T-helper 1 cell treated with Interleukin-12 subunit alpha and Interleukin-12 subunit beta and Interleukin-4 antibody, amounts not matched to agents 30 μg/mL and 1 μg/mL, for 36 hours (primary cell): Measurements from ENCODE around the gene SCAPER.
"Not testable (repeated sequence)": the region's sequence is repeated elsewhere in the genome, so short reads cannot be mapped to it uniquely, and the experiment has no call there.

Experiments
- H3K27ac Mint-ChIP-seq: one replicate; pipeline ENCODE4 v1.8.0; 2021; ENCODE audit warnings: mild to moderate bottlenecking, mixed read lengths
- H3K27me3 Mint-ChIP-seq: one replicate; pipeline ENCODE4 v1.8.0; 2021; ENCODE audit warnings: low read depth, mixed read lengths
- H3K36me3 Mint-ChIP-seq: one replicate; pipeline ENCODE4 v1.8.0; 2021; ENCODE audit warnings: low read depth, mixed read lengths
- H3K4me1 Mint-ChIP-seq: one replicate; pipeline ENCODE4 v1.8.0; 2021; ENCODE audit warnings: low read depth, mixed read lengths
- H3K4me3 Mint-ChIP-seq: one replicate; pipeline ENCODE4 v1.8.0; 2021; ENCODE audit warnings: mild to moderate bottlenecking, moderate library complexity, mixed read lengths
- H3K9me3 Mint-ChIP-seq: one replicate; pipeline ENCODE4 v1.8.0; 2021; ENCODE audit warnings: mixed read lengths

The SCAPER gene

GRCh38 chr15:76892836-76893235 lies 12.3 kb downstream of the SCAPER start:
- H3K36me3 Mint-ChIP-seq, result peaks cover 47% of the 10 kb centered on the region
- not testable (repeated sequence) for H3K4me1 Mint-ChIP-seq, H3K27me3 Mint-ChIP-seq

GRCh38 chr15:76887280-76888141 lies 17.6 kb downstream of the SCAPER start:
- not testable (repeated sequence) for H3K4me1 Mint-ChIP-seq, H3K27me3 Mint-ChIP-seq, H3K9me3 Mint-ChIP-seq, H3K4me3 Mint-ChIP-seq, H3K27ac Mint-ChIP-seq
- H3K36me3 Mint-ChIP-seq, result peaks cover 30% of the 10 kb centered on the region

More at GRCh38 chr15:76892836-76893235, 12.3 kb downstream of the SCAPER start:
- not testable (repeated sequence) for H3K27ac Mint-ChIP-seq, H3K4me3 Mint-ChIP-seq
- H3K9me3 Mint-ChIP-seq, result peaks cover 17% of the 10 kb centered on the region

- H3K4me3 Mint-ChIP-seq, result no peak overlapping the region
- H3K27me3 Mint-ChIP-seq, result no peaks in the 10 kb centered on the region
- peaks cover 20% of the 10 kb centered on the region for H3K36me3 Mint-ChIP-seq
- no peak overlapping the region for H3K27ac Mint-ChIP-seq
- H3K9me3 Mint-ChIP-seq, result no peaks in the 10 kb centered on the region
- H3K4me1 Mint-ChIP-seq, result no peaks in the 10 kb centered on the region
Measured at GRCh38 chr15:76885212-76885611, 19.9 kb downstream of the SCAPER start.

- peaks cover 7% of the 10 kb centered on the region for H3K36me3 Mint-ChIP-seq
- no peak overlapping the region for H3K27ac Mint-ChIP-seq
- no peaks in the 10 kb centered on the region for H3K27me3 Mint-ChIP-seq
- no peaks in the 10 kb centered on the region for H3K9me3 Mint-ChIP-seq
- no peak overlapping the region for H3K4me3 Mint-ChIP-seq
- H3K4me1 Mint-ChIP-seq, result peaks cover 6% of the 10 kb centered on the region
Measured at GRCh38 chr15:76875911-76876310, 29.2 kb downstream of the SCAPER start.

- not testable (repeated sequence) for H3K27ac Mint-ChIP-seq, H3K9me3 Mint-ChIP-seq, H3K27me3 Mint-ChIP-seq, H3K36me3 Mint-ChIP-seq, H3K4me3 Mint-ChIP-seq, H3K4me1 Mint-ChIP-seq
Measured at GRCh38 chr15:76873066-76873465, 32.1 kb downstream of the SCAPER start.

- Mint-ChIP-seq H3K27me3 (no peaks in the 10 kb centered on the region), H3K9me3 (no peaks in the 10 kb centered on the region), H3K36me3 (peaks cover 7% of the 10 kb centered on the region), H3K4me3 (no peak overlapping the region), H3K4me1 (peaks cover 6% of the 10 kb centered on the region), H3K27ac (peak overlapping the region; percentile 37)
Measured at GRCh38 chr15:76871930-76872329, 33.2 kb downstream of the SCAPER start.

- Mint-ChIP-seq H3K4me1 (peaks cover 16% of the 10 kb centered on the region), H3K27me3 (no peaks in the 10 kb centered on the region), H3K9me3 (no peaks in the 10 kb centered on the region), H3K36me3 (peaks cover 7% of the 10 kb centered on the region), H3K4me3 (no peak overlapping the region), H3K27ac (no peak overlapping the region)
Measured at GRCh38 chr15:76868740-76869139, 36.4 kb downstream of the SCAPER start.

GRCh38 chr15:76866716-76867321 lies 38.3 kb downstream of the SCAPER start:
- H3K36me3 Mint-ChIP-seq, result peaks cover under 1% of the 10 kb centered on the region
- no peaks in the 10 kb centered on the region for H3K27me3 Mint-ChIP-seq
- H3K27ac Mint-ChIP-seq, result no peak overlapping the region
- H3K4me1 Mint-ChIP-seq, result peaks cover 17% of the 10 kb centered on the region
- no peak overlapping the region for H3K4me3 Mint-ChIP-seq
- no peaks in the 10 kb centered on the region for H3K9me3 Mint-ChIP-seq

- no peak overlapping the region for H3K27ac Mint-ChIP-seq
- no peaks in the 10 kb centered on the region for H3K27me3 Mint-ChIP-seq
- H3K9me3 Mint-ChIP-seq, result no peaks in the 10 kb centered on the region
- peaks cover 18% of the 10 kb centered on the region for H3K4me1 Mint-ChIP-seq
- H3K4me3 Mint-ChIP-seq, result no peak overlapping the region
- H3K36me3 Mint-ChIP-seq, result peaks cover 3% of the 10 kb centered on the region
Measured at GRCh38 chr15:76866008-76866407, 39.1 kb downstream of the SCAPER start.

GRCh38 chr15:76865548-76865991 lies 39.6 kb downstream of the SCAPER start:
- H3K4me1 Mint-ChIP-seq, result peaks cover 18% of the 10 kb centered on the region
- H3K27me3 Mint-ChIP-seq, result no peaks in the 10 kb centered on the region
- no peak overlapping the region for H3K4me3 Mint-ChIP-seq
- peaks cover 3% of the 10 kb centered on the region for H3K36me3 Mint-ChIP-seq
- no peaks in the 10 kb centered on the region for H3K9me3 Mint-ChIP-seq
- no peak overlapping the region for H3K27ac Mint-ChIP-seq

- H3K4me3 Mint-ChIP-seq, result no peak overlapping the region
- peaks cover 18% of the 10 kb centered on the region for H3K4me1 Mint-ChIP-seq
- H3K27me3 Mint-ChIP-seq, result no peaks in the 10 kb centered on the region
- H3K9me3 Mint-ChIP-seq, result no peaks in the 10 kb centered on the region
- H3K36me3 Mint-ChIP-seq, result peaks cover 3% of the 10 kb centered on the region
- no peak overlapping the region for H3K27ac Mint-ChIP-seq
Measured at GRCh38 chr15:76864586-76864985, 40.6 kb downstream of the SCAPER start.

GRCh38 chr15:76863693-76864092 lies 41.4 kb downstream of the SCAPER start:
- H3K9me3 Mint-ChIP-seq, result no peaks in the 10 kb centered on the region
- no peaks in the 10 kb centered on the region for H3K27me3 Mint-ChIP-seq
- no peak overlapping the region for H3K27ac Mint-ChIP-seq
- H3K4me3 Mint-ChIP-seq, result no peak overlapping the region
- peaks cover 3% of the 10 kb centered on the region for H3K36me3 Mint-ChIP-seq
- H3K4me1 Mint-ChIP-seq, result peaks cover 21% of the 10 kb centered on the region

- Mint-ChIP-seq H3K36me3 (peaks cover 3% of the 10 kb centered on the region), H3K4me1 (peaks cover 21% of the 10 kb centered on the region), H3K27me3 (no peaks in the 10 kb centered on the region), H3K9me3 (no peaks in the 10 kb centered on the region), H3K4me3 (no peak overlapping the region), H3K27ac (no peak overlapping the region)
Measured at GRCh38 chr15:76863123-76863522, 42.0 kb downstream of the SCAPER start.

- no peak overlapping the region for H3K27ac Mint-ChIP-seq
- peaks cover 3% of the 10 kb centered on the region for H3K36me3 Mint-ChIP-seq
- H3K27me3 Mint-ChIP-seq, result no peaks in the 10 kb centered on the region
- no peaks in the 10 kb centered on the region for H3K9me3 Mint-ChIP-seq
- peaks cover 19% of the 10 kb centered on the region for H3K4me1 Mint-ChIP-seq
- no peak overlapping the region for H3K4me3 Mint-ChIP-seq
Measured at GRCh38 chr15:76861815-76862397, 43.2 kb downstream of the SCAPER start.

GRCh38 chr15:76860201-76860600 lies 44.9 kb downstream of the SCAPER start:
- H3K27ac Mint-ChIP-seq, result no peak overlapping the region
- H3K4me3 Mint-ChIP-seq, result no peak overlapping the region
- no peaks in the 10 kb centered on the region for H3K27me3 Mint-ChIP-seq
- H3K36me3 Mint-ChIP-seq, result peaks cover 12% of the 10 kb centered on the region
- peaks cover 10% of the 10 kb centered on the region for H3K4me1 Mint-ChIP-seq
- peaks cover 9% of the 10 kb centered on the region for H3K9me3 Mint-ChIP-seq
